ENCODE results near the gene DENND2D. TPM values are rescaled to one million over a fixed set of nuclear protein-coding genes. Genes with fewer than 3 reads are reported as not detected.

Gene DENND2D
- total and polyA plus RNA-seq, 7 donors: 2.3 to 77.0 (median 5.9) TPM

DNA sequence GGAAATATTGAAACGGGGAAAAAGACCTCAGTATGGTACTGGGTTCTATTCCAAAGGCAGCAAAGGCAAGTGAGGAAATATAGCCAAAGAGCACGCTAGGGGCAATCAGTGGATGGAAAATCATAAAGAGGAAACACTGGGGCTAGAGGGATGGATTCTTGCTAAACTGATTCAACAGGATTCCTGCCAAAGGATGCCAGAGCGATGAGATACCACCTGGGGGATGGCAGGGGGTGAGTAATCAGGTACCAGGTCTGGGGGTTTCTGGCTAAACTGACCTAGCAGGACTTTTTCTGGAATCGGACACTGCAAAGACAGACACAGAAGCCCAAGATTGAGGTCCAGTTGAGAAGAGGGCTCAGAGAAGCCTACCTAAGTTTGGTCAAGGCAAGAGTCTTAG lies 33.8 kb upstream of the DENND2D start:
- Histone ChIP-seq H3K4me3 (no peak overlapping the region), H3K27ac (no peak overlapping the region), H3K36me3 (no peaks in the 10 kb centered on the region), H3K27me3 (peaks cover 0 to 3% (median 0%) of the 10 kb centered on the region in 3 donors), H3K9me3 (no peaks in the 10 kb centered on the region), H3K4me1 (no peaks in the 10 kb centered on the region)
- DNase-seq: no peak
- intact Hi-C loops (cut with DNase I): no loop called here
- WGBS, 2 donors: 74 to 92% methylated on average over 4 of the region's 4 CpGs
- TF ChIP-seq POLR2AphosphoS5 (IDR thresholded peaks at IDR 0.05): no peak
- TF ChIP-seq EP300 (IDR thresholded peaks at IDR 0.05): no peak
- TF ChIP-seq, protein P1, sequence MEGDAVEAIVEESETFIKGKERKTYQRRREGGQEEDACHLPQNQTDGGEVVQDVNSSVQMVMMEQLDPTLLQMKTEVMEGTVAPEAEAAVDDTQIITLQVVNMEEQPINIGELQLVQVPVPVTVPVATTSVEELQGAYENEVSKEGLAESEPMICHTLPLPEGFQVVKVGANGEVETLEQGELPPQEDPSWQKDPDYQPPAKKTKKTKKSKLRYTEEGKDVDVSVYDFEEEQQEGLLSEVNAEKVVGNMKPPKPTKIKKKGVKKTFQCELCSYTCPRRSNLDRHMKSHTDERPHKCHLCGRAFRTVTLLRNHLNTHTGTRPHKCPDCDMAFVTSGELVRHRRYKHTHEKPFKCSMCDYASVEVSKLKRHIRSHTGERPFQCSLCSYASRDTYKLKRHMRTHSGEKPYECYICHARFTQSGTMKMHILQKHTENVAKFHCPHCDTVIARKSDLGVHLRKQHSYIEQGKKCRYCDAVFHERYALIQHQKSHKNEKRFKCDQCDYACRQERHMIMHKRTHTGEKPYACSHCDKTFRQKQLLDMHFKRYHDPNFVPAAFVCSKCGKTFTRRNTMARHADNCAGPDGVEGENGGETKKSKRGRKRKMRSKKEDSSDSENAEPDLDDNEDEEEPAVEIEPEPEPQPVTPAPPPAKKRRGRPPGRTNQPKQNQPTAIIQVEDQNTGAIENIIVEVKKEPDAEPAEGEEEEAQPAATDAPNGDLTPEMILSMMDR (IDR thresholded peaks at IDR 0.05): no peak
- no peak for TF ChIP-seq POLR2A (IDR thresholded peaks at IDR 0.05)

DNA sequence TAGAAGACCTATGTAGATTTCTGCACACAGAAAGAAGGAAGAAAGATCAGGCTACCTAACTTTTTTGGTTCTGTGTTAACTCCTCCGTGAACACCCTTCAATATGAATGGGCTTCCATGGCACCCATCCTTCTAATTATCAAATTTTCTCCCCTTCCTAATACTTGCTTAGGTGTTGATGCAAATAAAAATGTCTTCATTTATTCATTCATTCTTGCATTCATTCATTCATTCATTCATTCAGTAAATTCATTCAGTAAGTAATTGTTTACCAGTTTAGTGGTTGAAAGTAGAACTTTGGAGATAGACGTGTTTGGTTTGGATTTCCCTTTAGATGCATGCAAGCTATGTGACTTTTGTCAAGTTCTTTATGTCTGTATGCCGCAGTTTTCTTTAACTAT lies 31.7 kb upstream of the DENND2D start:
- Histone ChIP-seq H3K4me1 (no peaks in the 10 kb centered on the region), H3K36me3 (no peaks in the 10 kb centered on the region), H3K9me3 (no peaks in the 10 kb centered on the region), H3K27ac (no peak overlapping the region), H3K4me3 (no peak overlapping the region), H3K27me3 (peaks cover 0 to 3% (median 0%) of the 10 kb centered on the region in 3 donors)
- WGBS, 2 donors: 81 to 90% methylated on average over 3 of the region's 3 CpGs
- intact Hi-C loops (cut with DNase I): no loop called here
- DNase-seq: no peak
- TF ChIP-seq EP300 (IDR thresholded peaks at IDR 0.05) (no peak), POLR2A (IDR thresholded peaks at IDR 0.05) (no peak), POLR2AphosphoS5 (IDR thresholded peaks at IDR 0.05) (no peak)
- TF ChIP-seq, protein P1 (IDR thresholded peaks at IDR 0.05): no peak

DNA sequence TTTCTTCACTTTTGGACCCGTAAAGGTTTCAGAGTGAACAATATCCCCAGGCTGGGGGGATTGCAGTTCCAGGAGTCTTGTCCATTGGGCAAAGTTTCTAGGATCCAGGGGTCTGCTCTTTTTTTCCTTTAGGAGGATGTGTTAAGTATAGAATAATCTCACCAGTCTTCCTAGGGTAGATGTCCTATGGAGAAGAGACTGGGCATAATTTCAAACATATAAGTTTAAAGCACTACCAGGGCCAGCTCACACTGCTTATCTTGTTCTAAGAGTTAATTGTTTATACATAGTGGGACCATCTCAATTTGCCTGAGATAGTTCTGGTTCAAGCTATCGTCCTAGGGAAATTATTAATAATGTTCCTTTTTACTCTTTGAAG lies 28.3 kb upstream of the DENND2D start:
- 77 to 84% methylated on average over 2 of the region's 2 CpGs for WGBS, 2 donors
- Histone ChIP-seq H3K4me1 (no peaks in the 10 kb centered on the region), H3K27ac (no peak overlapping the region), H3K27me3 (no peaks in the 10 kb centered on the region), H3K4me3 (no peak overlapping the region), H3K36me3 (no peaks in the 10 kb centered on the region), H3K9me3 (no peaks in the 10 kb centered on the region)
- TF ChIP-seq POLR2A (IDR thresholded peaks at IDR 0.05): no peak
- DNase-seq: no peak
- intact Hi-C loops (cut with DNase I): no loop called here

DNA sequence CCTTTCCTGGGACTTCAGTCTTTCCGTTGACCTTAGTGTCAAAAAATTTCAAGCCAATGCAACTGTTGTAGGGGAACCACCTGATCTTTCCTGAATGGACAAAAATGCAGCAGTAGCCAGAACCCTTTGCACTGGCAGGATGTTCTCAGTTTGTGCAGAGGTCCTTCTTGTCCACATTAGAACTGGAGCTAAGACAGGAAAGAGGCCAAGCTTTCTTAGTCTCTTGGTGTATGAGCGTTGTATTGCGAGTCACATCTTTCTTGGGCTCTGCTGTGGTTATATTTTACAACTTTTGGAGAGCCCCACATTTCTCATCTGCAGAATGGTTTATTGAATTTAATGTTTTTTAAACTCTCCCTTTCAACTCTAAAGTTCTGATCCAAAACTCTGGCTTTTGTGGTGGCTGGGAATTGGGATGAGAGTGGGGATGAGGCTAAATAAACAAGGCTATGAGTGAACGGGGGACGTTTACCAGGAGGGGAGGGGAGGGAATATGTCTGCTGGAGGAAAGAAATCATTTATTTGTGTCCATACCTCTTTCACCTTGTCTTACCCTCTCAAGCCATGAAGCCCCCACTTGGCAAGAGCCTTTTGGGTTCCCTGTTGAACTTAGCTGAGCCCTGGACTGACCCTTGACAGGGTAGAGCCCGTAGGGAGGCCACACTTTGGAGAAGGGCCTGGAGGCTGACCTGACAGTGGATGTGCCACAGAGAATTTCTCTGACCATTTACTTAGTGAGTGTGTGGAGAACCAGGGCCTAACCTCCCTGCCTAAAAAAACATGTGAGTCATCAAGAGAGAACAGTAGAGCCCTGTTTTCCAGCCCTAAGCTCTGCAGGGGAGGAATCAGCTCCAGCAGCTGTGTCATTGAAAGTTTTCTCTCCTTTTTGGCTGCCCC lies 27.7 kb upstream of the DENND2D start:
- Histone ChIP-seq H3K4me1 (no peaks in the 10 kb centered on the region), H3K36me3 (no peaks in the 10 kb centered on the region), H3K9me3 (no peaks in the 10 kb centered on the region), H3K4me3 (no peak overlapping the region), H3K27ac (peak overlapping the region in 1 of 4 donors; percentile 28), H3K27me3 (no peaks in the 10 kb centered on the region)
- WGBS, 2 donors: 77 to 78% methylated on average over 6 of the region's 6 CpGs
- TF ChIP-seq POLR2A (IDR thresholded peaks at IDR 0.05): no peak
- TF ChIP-seq POLR2AphosphoS5 (IDR thresholded peaks at IDR 0.05): no peak
- TF ChIP-seq, protein P1 (IDR thresholded peaks at IDR 0.05): no peak
- no peak for TF ChIP-seq EP300 (IDR thresholded peaks at IDR 0.05)
- no peak for DNase-seq
- intact Hi-C loops (cut with DNase I): loop anchor here (1.0 kb wide), 1 partner anchor 172 kb away; no protein-coding TSS in a partner anchor

DNA sequence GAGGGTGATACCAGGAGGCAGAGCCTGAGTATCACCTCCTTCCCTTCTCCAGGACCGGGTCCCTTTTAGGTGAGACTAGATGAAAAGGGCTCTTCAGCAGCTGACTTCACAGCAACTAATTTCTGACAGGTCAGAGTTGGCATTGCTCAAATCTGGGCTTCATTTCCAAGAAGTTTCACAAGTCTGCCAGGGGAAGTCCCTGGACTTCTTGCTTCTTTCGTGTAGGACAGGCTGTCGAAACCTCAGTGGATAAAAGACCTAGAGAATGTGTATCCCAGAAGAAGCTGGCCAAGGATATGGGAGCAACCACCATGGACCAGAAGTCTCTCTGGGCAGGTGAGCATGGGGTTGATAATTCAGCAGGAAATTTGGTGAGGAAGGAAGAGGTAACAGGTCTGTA lies 27.0 kb upstream of the DENND2D start, which contains the start of gene CHI3L2:
Gene CHI3L2 (plus strand): TSS at position 280 of the 400 bp plus-strand sequence. CDS start 17 bp downstream, at position 297.
- intact Hi-C loops (cut with DNase I): loop anchor here (1.0 kb wide), 1 partner anchor 173 kb away; no protein-coding TSS in a partner anchor
- no peaks in the 10 kb centered on the region for H3K27me3 ChIP-seq
- peaks cover 0 to 6% (median 0%) of the 10 kb centered on the region in 4 donors for H3K4me1 ChIP-seq
- TF ChIP-seq POLR2A (IDR thresholded peaks at IDR 0.05) (no peak), POLR2AphosphoS5 (IDR thresholded peaks at IDR 0.05) (no peak), EP300 (IDR thresholded peaks at IDR 0.05) (no peak)
- TF ChIP-seq, protein P1 (IDR thresholded peaks at IDR 0.05): no peak
- H3K36me3 ChIP-seq: no peaks in the 10 kb centered on the region
- peak within 1 kb of the TSS in 1 of 4 donors; percentile 28 for H3K27ac ChIP-seq
- WGBS, 2 donors: 72 to 88% methylated on average over 3 of the region's 3 CpGs
- no peak for DNase-seq
- no peak within 1 kb of the TSS for H3K4me3 ChIP-seq
- H3K9me3 ChIP-seq: no peaks in the 10 kb centered on the region
